Thyroid gland (tissue), 4 donors: ENCODE measurements around the gene RPS6KA5. TPM values are rescaled to one million over a fixed set of nuclear protein-coding genes. Genes with fewer than 3 reads are reported as not detected.

ENCODE experiments used
- DNase-seq, 2 donors: peaks; one replicate each; pipeline ENCODE4 v3.0.0-alpha.2; 2019
- H3K27ac ChIP-seq, 3 donors: fragments of 200-600 bp; sonication (generic); 1 replicate in 2 of 3; 2 replicates in 1 of 3; pipeline ENCODE4 v1.5.1; 2016 to 2019; ENCODE audit warnings: mild to moderate bottlenecking in 1 of 3, moderate library complexity in 1 of 3
- H3K27me3 ChIP-seq: fragments of 200-600 bp; sonication (generic); one replicate; pipeline ENCODE4 v1.5.1; 2019
- H3K36me3 ChIP-seq, 2 donors: fragments of 200-600 bp; sonication (generic); one replicate each; pipeline ENCODE4 v1.5.1; 2016 to 2019
- H3K4me1 ChIP-seq, 2 donors: fragments of 200-600 bp; sonication (generic); one replicate each; pipeline ENCODE4 v1.5.1; 2017 to 2019
- H3K4me3 ChIP-seq, 3 donors: fragments of 200-600 bp; sonication (generic); replicated peaks in 1 of 3; 1 replicate in 2 of 3; 2 replicates in 1 of 3; pipeline ENCODE4 v1.5.1; 2016; ENCODE audit warnings: mild to moderate bottlenecking in 1 of 3
- H3K9me3 ChIP-seq: fragments of 200-600 bp; sonication (generic); one replicate; pipeline ENCODE4 v1.5.1; 2017
- CTCF ChIP-seq, 6 experiments: fragments of 200-600 bp in 3 of 6; fragments of 450-650 bp in 3 of 6; sonication (generic) in 3 of 6; IDR thresholded peaks; one replicate each; pipeline ENCODE4 v1.5.1; 2016 to 2019; ENCODE audit warnings: antibody characterized with exemption in 6 of 6, mild to moderate bottlenecking in 2 of 6, inconsistent platforms in 1 of 6, moderate library complexity in 1 of 6
- POLR2A ChIP-seq, 2 donors: fragments of 450-650 bp; IDR thresholded peaks; one replicate each; pipeline ENCODE4 v1.6.1; 2017; ENCODE audit warnings: antibody characterized with exemption in 2 of 2, mild to moderate bottlenecking in 2 of 2, moderate library complexity in 1 of 2
- WGBS, 2 donors: methylation state at CpG; one replicate each; pipeline ENCODE4 v1.1.5; 2017; 5-methylcytosine and 5-hydroxymethylcytosine counted together
- intact Hi-C: fragments of 100-400 bp; cut with DNase I; formaldehyde crosslinking; loops from one replicate; pipeline ENCODE4 v1.15.1; 2023
- total RNA-seq, 4 donors: library from RNA; depleted of rRNA; stranded (reverse); fragments of >200 nt; gene quantifications; one replicate each; pipeline ENCODE4 v1.2.3, GENCODE V29; 2016

The RPS6KA5 gene
- total RNA-seq, 4 donors from 2014 or later: 6.4 to 17.4 (median 8.9) TPM

- Histone ChIP-seq H3K4me3 (no peak overlapping the region), H3K27ac (no peak overlapping the region), H3K9me3 (no peaks in the 10 kb centered on the region), H3K4me1 (no peaks in the 10 kb centered on the region), H3K36me3 (no peaks in the 10 kb centered on the region), H3K27me3 (no peaks in the 10 kb centered on the region)
- TF ChIP-seq POLR2A (IDR thresholded peaks at IDR 0.05) (no peak), CTCF (IDR thresholded peaks at IDR 0.05) (no peak)
- intact Hi-C loops: no loop called here
- DNase-seq: no peak
Measured at GRCh38 chr14:91004987-91005386, 55.5 kb downstream of the RPS6KA5 start.

GRCh38 chr14:90999299-90999698, 61.1 kb downstream of the RPS6KA5 start:
- no peak overlapping the region for H3K27ac ChIP-seq

DNA sequence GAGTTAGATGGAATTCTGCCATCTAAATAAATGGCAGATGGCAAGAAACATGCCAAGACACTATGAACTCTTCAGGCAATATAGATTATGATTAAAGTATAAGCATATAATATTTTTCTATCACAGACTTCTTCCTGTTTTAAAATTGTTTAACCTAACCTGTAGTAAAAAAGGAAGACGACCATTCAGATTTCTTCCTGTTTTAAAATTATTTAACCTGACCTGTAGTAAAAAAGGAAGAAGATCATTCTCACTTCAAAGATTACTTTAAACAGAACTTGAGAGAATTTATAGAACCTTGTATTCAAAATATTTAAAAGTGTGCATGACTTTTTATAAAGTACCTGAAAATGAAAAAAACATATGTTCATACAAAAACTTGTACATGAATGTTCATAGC, 63.5 kb downstream of the RPS6KA5 start:
- TF ChIP-seq POLR2A (IDR thresholded peaks at IDR 0.05) (no peak), CTCF (IDR thresholded peaks at IDR 0.05) (no peak)
- Histone ChIP-seq H3K4me3 (no peak overlapping the region), H3K9me3 (no peaks in the 10 kb centered on the region), H3K27me3 (no peaks in the 10 kb centered on the region), H3K27ac (no peak overlapping the region), H3K4me1 (peaks cover 0 to 4% of the 10 kb centered on the region in 2 donors), H3K36me3 (no peaks in the 10 kb centered on the region)
- DNase-seq: no peak
- intact Hi-C loops: no loop called here
- 62 to 63% methylated on average over 1 of the region's 1 CpG for WGBS, 2 donors

More at GRCh38 chr14:90999299-90999698, 61.1 kb downstream of the RPS6KA5 start:
- no peak for DNase-seq
- 91 to 93% methylated on average over 4 of the region's 4 CpGs for WGBS, 2 donors
- H3K4me1 ChIP-seq: peaks cover 0 to 4% of the 10 kb centered on the region in 2 donors
- H3K36me3 ChIP-seq: no peaks in the 10 kb centered on the region
- no peak overlapping the region for H3K4me3 ChIP-seq
- TF ChIP-seq CTCF (IDR thresholded peaks at IDR 0.05) (no peak), POLR2A (IDR thresholded peaks at IDR 0.05) (no peak)
- intact Hi-C loops: no loop called here
- no peaks in the 10 kb centered on the region for H3K27me3 ChIP-seq
- no peaks in the 10 kb centered on the region for H3K9me3 ChIP-seq

- TF ChIP-seq POLR2A (IDR thresholded peaks at IDR 0.05): no peak
- TF ChIP-seq CTCF (IDR thresholded peaks at IDR 0.05): no peak
- Histone ChIP-seq H3K27me3 (no peaks in the 10 kb centered on the region), H3K9me3 (no peaks in the 10 kb centered on the region), H3K4me3 (no peak overlapping the region), H3K4me1 (peaks cover 0 to 4% of the 10 kb centered on the region in 2 donors), H3K27ac (no peak overlapping the region), H3K36me3 (no peaks in the 10 kb centered on the region)
- WGBS, 2 donors: 95 to 97% methylated on average over 4 of the region's 4 CpGs
- no peak for DNase-seq
- intact Hi-C loops: no loop called here
Measured at GRCh38 chr14:90995785-90996184, 64.7 kb downstream of the RPS6KA5 start.

DNA sequence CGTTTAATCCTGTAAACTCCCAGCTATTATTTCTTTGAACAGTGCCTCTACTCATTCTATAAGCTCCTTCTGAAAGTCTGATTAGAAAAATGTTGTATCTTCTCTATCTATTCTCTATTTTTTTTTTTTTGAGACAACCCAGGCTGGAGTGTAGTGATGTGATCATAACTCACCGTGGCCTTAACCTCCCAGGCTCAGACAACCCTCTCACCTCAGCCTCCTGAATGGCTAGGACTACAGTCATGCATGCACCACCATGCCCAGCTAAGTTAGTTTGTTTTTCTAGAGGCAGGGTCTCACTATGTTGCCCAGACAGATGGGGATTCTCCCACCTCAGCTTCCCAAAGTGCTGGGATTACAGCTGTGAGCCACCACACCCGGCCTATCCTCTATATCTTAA, 66.6 kb downstream of the RPS6KA5 start:
- no peaks in the 10 kb centered on the region for H3K27me3 ChIP-seq
- TF ChIP-seq POLR2A (IDR thresholded peaks at IDR 0.05): no peak
- TF ChIP-seq CTCF (IDR thresholded peaks at IDR 0.05): no peak
- no peaks in the 10 kb centered on the region for H3K36me3 ChIP-seq
- no peak overlapping the region for H3K27ac ChIP-seq
- 94% methylated on average over 3 of the region's 3 CpGs for whole genome bisulfite sequencing, 2 donors
- intact Hi-C loops: no loop called here
- H3K4me3 ChIP-seq: no peak overlapping the region
- H3K4me1 ChIP-seq: peaks cover 0 to 4% of the 10 kb centered on the region in 2 donors
- no peak for DNase-seq
- no peaks in the 10 kb centered on the region for H3K9me3 ChIP-seq
